ENCODE results near the gene ZCCHC14.

ZCCHC14 gene

DNA sequence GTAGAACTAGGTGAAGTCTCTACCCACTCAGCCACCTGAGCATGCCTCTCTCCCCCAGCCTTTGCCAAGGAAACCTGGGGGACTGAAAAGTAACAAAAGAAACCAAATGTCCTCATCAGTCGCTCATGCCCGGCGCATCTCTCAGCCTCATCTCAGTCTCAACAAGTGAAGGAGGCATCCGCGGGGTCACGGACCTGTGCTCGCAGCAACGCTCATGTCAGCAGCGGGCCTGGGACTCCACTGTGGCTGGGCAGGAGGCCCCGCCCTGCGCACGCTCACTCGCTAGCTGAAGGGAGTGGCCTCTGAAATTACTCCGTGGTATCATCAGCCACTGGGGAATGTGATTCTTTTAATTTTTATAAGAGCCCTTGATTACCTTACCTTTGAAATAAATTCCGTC is 69.4 kb downstream of the ZCCHC14 start:
- no peak for DNase-seq

DNA sequence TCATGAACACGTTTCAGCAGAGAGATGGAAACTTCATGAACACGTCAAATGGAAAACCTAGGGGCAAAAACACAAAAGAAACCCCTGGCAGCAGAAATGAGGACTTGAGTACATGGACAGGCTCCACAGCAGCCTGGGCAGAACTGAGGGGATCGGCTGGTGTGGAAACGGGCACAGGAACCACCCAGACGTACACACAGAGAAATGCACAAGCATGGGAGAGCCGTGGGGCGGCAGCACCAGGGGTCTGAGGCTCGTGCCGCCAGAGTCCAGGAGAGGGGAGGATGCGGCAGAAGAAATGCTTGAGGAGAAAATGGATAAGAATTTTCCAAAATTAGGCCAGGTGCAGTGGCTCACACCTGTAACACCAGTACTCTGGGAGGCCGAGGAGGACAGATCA is 70.7 kb downstream of the ZCCHC14 start:
- DNase-seq = no peak

DNA sequence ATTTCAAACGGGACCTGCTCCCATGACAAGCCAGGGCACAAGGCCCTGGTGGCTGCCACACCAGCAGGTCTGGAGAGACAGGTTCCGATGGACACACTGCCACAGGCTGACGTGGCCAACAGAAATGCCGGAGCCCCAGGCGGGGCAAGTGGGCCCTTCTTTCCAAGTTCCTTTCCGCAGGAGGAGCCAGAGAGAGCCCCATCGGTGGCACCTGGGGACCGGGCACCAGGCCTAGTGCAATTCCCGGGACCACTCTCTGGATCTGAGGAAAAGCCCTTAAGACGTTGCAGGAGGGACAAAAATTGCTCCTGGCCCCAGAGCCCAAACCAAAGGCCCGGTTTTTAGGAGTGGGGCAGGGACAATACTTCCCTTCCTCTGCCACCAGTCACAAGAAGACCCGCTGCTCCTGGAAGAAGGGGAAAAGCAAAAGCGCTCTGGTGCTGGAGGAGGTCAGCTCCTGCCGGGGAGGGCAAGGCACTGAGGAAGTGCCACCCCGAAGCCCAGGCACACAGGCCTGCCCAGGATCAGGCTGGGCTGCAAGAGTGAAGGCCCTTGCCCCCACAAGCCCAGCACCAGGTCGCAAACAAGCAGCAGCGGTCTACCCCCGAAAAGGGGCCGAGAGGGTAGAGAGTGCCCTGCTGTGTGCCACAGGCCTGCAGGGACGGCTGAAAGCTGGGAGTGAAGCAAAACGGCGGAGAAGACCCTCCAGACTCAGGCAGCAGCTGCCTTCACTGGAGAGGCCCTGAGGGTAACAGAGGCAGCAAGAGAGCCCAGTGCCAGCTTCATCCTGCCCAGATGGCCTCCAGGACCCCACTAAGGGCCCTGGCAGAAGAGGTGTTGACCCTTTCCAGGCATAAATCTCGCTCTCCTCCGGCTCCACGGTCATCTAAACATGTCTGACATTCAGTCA is 71.6 kb downstream of the ZCCHC14 start:
- DNase-seq = no peak

DNA sequence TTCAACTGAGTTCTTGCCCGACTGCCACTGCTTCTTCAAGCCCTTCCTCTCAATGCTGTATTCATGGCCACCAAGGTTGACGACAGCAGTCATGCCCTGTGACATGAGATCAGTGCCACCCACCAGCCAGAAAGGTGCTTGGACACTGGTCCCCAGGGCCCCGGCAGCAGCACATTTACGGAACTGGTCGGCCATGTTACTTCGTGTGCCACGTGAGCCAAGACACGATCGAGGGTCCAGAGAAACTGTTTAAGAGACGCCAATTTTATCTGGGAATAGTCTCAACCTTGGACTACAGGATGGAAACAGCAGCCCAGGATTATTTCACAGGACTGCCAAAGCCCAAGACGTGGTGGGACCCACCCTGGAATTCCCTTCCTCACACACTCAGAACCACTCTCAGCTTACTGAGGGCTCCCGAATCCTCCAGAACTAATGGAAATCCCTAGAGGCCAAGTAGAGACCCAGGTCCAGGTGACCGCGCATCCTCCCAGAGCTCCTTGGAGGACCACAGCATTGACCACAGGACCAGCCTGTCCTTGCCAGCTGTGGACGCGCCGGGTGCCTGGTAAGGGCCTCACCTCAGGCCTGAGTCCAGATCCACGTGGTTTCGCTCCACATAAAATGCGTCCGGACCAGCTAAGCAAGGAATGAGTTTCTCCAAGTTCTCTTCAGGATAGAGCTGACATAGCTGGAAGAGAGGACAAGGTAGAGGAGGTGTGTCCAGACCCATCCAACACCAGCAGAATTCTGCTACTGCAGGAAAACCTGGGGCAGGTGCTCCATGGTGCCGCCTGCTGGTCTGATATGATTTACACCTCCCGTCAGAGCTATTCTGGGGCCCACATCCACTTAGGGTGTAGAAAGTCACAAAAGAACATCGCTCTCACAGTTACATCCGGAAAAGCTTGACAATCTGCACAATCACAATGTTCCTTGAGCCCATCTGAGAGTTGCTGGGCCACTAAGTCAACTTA is 72.5 kb downstream of the ZCCHC14 start:
- no peak for DNase-seq

DNA sequence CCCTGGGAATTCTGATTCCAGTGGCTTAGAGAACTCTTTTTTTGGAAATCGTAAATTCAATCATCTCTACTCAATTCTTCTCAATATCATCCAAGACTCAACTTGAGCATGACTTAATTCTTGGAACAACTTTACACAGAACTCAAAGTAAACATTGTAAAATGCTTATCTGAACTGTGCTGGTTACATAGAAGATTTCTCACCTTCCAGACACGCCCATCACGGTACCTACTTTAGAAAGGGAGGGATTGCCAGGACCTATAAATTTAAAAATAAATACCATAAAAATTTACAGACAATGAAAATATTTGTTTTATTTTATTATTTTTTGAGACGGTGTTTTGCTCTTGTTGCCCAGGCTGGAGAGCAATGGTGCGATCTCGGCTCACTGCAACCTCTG is 74.2 kb downstream of the ZCCHC14 start:
- no peak for DNase-seq

DNA sequence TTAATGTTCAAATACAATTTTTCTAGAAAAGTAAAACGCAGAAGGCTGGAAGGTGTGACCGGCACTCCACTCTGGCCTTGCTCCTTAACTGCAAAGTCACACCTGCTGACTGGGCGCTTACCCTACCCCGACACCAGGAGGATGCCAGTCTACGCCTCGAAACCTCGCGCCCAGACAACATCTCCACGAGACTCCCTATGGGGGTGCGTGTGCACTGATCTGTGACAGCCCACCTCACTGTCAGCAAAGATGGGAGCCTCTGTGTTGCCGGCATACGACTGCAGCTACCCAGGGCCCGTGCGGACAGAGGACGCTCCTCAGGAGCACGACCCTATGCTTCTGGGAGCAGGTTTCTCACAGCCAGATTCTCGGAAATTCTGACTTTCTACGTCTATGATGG is 74.6 kb downstream of the ZCCHC14 start:
- DNase-seq = no peak

DNA sequence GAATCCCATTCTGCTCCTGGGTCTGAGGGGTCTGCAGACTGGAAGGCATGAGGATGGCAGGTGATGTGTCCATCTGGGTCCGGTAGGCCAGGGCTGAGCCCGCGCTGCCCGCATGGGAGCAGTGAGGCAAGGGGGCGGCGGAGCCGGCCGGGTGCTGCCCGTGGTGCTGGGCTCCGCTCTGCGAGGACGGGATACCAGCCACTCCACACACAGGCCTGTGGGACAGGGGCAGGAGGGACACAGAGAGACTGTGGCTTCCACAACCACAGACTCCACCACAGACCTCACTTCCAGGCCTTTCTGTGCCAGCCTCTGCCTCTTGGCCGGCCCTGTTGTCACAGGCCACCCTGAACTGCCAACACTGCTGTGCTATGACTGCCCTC is 75.3 kb downstream of the ZCCHC14 start:
- DNase-seq = no peak

DNA sequence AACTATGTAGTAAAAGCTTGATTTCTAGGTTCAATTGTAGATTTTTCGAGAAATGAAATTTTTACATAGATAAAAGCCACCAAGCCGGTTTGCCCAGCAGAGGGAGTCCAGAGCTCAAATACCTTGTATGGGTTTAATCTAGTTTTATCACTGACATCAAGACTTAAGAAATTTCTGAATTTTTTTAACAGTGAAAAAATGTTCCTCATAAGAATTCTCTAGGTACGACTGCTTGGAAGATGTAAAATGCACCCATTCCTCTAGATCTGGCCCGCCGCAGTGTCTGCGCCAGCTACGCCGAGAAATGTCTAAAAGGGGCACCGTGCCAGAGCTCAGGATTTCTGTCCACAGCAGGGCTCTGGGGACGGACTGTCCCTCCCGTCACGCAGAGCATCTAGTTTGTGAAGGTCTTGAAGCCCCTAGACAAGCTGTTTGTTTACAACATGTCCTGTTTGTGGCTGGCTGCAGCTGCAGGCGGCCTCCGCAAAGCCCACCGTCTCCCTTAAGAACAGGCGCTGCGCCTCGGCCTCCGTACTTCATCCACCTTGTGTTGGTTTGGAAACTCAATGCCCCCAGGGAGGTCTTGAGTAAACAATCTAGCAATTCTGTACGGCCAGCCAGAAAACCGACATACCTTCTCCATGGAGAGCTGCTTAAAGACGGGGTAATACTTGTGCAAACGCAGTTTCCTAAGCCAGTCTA is 75.8 kb downstream of the ZCCHC14 start:
- DNase-seq = peak; percentile 55

DNA sequence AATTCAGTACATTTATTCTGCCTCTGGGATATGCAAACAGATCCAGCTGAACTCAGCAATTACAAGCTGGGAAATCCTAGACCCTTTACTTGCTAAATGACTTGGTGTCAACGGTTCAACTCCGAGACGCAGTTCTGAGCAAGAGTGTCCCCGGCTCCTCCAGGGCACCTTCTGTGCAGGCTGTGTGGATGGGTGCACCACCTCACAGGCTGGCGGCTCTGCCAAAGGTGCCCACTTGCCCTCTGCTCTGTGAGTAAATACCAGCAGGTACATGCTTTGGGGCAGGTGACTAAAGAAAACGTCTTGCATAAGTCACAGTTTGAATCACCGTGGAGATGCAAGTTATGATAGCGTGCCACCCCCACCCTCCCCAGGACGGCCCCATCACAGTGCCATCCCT is 77.4 kb downstream of the ZCCHC14 start:
- no peak for DNase-seq

DNA sequence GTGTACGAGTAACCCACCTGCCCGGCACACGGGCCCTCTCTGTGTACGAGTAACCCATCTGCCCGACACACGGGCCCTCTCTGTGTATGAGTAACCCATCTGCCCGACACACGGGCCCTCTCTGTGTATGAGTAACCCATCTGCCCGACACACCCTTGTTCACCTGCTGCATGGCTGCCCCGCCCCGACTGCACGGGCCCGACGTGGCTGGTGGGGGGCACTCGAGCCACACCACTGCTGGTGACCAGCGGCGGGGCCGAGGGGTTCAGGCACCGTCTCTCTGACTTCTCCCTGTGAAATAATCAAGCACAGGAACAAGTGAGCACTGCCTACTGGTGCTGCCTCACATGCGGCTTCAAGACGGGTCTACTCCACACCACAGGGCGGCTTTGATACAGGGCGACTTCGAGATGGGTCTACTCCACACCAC is 78.6 kb downstream of the ZCCHC14 start:
- no peak for DNase-seq

DNA sequence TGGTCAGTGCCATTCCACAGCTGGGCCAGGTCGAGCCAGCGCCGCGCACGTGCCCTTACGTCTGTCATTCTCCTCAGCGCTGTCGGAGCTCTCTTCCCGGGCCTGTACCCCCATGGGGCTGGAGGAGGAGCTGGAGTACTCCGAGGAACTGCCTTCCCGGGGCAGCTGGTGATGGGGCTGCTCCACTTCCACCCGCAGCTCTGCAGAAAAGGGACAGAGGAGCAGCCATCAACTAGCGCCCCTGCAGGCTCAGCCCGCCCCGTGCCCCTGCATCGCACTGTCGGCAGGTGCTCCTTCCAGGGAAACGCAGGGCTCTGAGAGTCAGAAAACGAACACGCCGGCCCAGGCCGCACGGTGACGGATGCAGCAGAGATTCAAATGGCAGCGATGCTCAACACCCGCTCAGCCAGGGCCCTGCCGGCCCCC is 79.8 kb downstream of the ZCCHC14 start:
- no peak for DNase-seq

DNA sequence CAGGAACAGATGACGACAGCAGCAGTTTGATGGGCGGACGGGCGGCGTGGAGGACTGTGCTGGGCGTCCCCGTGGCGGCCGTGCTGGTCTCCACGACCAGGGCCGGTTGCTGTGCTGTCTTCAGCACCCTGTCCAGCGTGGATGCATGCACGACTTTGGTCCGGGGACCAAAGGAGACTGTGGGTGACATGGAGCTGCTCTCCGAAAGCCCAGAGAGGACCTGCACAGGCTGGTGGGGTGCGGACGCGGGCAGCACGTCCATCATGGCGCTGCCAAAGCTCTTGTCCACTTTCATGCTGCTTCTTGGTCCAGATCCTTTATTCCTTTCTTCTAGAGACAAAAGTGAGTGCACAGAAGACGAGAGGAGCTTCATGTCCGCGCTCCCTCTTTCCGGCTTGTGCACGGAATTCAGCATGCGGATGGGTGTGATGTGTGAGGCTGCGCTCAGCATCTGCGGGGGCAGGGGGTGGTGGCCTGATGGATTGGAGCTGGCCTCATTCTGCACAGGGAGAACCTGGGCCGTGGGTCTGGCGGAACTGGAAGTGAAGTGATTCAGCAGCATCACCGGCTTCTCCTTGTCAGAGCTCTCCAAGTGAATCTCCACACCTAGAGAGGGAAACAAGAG is 80.3 kb downstream of the ZCCHC14 start:
- DNase-seq = no peak

DNA sequence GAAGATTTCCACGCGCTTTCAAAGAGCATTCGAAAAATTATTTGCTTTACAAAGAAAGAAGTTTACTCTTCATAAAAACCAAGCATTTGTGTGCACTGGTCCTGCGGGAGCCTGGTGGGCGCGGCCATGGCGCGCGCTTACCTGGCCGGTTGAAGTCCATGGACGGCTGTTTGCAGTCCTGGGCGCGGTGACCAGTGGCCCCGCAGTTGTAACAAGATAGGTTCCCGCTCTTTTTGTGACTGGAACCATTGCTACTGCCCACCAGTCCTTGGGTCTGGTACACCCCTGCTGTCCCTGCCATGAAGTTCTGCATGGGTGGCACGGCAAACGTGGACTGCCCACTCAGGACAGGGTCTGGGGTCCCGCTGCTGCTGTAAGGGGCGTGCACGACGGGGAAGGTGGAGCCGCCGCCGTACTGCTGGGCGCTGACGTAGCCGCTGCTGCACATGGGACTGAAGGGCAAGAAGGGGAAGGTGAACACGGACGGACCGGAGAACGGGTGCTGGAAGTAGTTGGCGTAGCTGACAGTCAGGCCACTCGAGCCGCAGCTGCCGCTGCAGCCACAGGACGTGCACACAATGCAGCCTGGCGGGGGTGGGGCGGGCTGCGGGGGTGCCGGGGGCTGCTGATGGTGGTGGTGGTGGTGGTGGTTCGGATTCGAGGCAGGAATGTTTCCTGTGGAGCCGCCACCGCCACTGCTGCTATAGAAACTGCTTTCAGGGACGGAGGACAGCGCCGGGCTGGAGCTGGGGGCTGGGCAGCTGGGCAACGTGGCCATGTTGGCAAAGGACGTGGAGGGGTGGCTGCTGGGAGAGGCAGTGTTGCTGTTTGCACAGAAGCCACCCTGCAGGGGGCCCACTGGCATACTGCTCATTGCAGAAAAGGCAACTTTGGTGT is 81.2 kb downstream of the ZCCHC14 start:
- no peak for DNase-seq

DNA sequence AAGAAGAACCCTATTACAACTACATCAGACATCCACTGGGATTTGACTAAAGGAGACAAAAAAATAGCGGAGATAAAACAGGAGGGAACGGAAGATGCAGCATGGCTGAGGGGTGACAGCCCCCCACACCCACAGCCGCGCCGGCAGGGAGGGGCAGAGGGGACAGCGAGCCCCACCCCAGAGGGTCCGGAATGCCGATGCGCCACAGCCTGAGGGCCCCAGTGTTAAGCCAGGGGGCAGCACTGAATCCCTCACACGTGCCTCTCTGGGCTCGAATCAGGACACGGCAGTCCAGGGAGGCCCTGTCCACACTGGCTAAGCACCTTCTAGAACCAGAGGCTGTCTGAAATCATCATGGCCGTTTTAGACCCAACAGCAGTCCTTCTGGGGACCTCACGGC is 81.9 kb downstream of the ZCCHC14 start:
- DNase-seq = no peak

DNA sequence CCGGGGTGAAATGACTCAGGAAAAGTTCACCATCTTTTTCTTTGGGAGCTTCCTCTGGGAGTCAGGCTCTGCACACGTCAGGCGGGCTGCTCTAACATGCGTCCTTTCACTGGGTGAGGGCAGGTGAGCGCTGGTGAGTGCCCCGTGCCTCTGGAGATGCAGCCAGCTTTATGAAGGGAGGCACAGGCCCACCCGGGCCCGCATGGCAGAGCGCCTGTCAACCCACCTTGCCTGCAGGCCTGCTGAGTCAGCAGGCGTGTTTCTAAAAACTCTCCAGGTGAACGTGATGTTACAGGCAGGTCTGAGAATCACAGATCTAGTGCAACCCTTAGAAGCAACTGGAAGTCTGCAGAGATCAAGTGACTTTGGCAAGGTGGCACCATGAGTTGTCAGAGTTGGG is 82.3 kb downstream of the ZCCHC14 start:
- no peak for DNase-seq

DNA sequence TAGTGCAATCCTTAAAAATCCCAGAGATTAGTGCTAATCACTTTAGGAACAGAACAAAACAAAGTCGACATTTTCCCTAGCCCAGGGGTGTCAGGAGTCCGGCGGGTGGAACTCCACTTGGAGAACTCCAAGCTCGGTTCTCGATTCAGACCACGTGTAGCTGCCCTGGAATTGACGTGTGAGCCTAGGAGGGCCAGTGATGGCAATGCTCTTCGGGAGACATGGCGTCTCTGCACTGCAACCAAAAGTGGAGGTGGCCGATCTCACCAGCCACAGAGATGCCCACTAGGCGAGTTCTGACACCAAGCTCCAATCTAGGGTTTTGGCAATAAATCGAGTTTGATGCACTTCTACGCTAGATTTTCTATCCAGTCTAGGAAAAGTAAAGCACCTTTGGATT is 83.0 kb downstream of the ZCCHC14 start:
- DNase-seq = no peak

DNA sequence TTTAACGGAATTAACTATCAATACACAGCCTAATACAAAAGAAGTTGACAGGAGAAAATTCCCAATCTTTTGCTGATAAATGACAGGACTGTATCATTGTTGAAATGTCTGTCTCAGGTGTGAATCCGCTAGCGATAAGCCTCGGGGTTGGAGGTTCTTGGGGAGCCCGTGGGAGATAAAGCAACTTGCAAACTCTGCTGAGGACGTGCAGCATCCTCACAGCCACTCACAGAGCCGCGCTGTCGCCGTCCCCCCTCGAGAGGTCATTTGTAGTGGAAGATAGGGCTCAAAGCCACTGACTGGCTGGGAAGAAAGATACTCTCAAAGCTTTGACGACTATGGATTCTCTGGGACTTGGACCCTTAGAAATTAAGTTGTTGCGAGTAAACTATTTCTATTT is 83.7 kb downstream of the ZCCHC14 start:
- no peak for DNase-seq

DNA sequence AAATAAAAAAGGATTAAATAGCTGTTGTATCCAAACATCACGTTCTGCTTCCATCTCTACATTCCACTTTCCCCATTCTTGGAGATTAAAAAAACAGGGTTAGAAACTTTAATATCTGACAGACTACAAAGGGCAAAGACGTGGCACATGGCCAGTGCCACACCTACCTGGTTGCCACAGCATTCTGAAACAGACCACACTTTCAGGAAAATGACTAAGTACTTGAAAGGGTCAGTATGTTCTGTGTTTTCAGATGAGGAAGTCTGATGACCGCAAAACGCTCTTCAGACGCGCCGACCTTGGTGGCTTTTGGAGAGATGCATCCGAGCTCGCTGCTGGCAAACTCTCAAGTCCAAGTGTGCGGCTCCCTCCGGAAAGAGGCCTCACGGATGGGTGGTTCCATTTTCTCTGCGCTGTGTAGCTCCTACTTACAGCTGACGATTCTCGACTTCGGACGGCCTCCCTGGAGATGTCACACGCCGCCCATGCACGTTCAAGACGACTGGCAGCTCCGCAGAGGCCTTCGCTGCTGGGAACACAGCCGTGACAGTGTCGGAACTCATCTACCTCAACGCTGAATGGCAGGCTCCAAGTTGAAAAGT is 85.2 kb downstream of the ZCCHC14 start:
- DNase-seq = peak; percentile 21

DNA sequence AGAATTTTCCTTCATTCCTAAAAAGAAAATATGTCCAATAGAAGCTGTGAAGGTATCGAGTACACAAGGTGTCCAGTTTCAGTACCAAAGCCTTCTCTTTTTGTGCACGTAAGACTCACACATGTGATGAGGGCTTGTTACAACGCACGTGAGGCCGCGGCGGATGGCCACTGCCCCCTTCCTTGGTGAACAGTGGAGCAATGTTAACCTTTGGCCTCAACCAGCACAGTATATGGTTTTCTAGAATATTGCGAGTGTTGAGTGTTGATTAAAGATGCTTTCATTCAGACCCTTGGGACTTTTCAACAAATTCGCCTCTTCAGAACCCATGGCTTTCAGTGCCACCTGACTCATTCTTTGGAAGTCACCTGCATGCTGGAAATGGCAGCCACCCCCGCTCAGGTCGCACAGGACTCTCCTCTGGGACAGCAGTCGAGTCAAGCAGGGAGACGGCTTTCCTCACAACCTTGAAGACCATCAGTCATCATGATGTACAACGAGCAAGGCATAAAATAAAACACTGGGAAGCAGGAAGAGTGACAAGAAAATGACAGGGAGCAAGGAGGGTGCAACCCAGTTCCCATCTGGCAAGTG is 86.2 kb downstream of the ZCCHC14 start:
- no peak for DNase-seq

DNA sequence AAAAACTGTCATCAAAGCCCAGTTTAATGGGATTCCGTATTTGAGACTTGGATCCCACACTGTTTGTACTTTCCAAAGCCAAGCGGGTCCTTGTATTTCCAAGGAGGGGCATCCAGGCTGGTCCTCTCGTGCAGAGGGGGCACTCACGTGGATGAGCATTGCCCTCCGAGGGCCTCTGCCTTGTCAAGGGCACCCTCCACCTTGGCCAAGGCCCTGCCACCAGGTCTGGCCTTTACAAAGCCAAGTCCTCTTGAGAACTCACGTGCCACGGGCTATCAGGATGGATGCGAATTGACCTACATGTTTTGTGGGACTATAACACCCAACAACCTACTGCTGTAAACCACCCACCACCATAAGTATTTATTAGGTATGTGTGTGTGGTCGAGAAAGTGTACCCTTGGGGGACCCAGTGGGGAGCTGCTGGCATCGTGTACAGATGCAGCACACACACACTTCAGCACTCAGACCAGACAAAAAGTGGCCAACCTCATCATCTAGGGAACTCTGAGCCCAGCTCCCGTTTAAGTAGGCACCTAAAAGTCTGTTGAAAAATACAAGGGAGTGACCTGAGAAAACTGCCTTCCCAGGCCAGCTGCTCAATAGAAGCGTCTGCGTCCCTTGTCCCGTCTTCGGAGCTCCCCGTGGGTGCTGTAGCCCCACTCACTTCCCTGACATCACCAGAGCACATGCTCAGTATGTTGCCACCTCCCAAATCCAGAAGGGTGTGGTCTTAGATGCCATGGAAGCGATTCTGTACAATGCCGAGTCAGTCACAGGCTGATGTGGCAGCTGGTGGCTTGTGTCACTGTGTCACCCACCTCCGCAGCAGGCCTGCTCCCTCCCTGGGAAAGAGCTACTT is 87.8 kb downstream of the ZCCHC14 start:
- no peak for DNase-seq
